Heart right ventricle (tissue), 16 donors: Measurements from ENCODE around the gene NDUFS6. TPM values are rescaled to one million over a fixed set of nuclear protein-coding genes. Genes with fewer than 3 reads are reported as not detected.

ENCODE experiments used
- ATAC-seq, 8 donors: fragments of 200-7000 bp; cut with Tn5 transposase; one replicate each; pipeline ENCODE4 v1.9.1; 2020; ENCODE audit warnings: mild to moderate bottlenecking in 8 of 8, moderate library complexity in 8 of 8, moderate number of reproducible peaks in 1 of 8
- DNase-seq, 2 donors: peaks; one replicate each; pipeline ENCODE4 v3.0.0-alpha.2; 2020
- H3K27ac ChIP-seq, 10 donors: fragments of 200-600 bp; sonication (generic) in 2 of 10; one replicate each; pipeline versions ENCODE4 v1.5.0 to v1.8.0; 2020 to 2022; ENCODE audit warnings: mild to moderate bottlenecking in 3 of 10
- H3K27me3 ChIP-seq, 7 donors: fragments of 200-600 bp; one replicate each; pipeline ENCODE4 v1.8.0; 2021 to 2022; ENCODE audit warnings: mild to moderate bottlenecking in 2 of 7
- H3K36me3 ChIP-seq, 9 donors: fragments of 200-600 bp; sonication (generic) in 1 of 9; one replicate each; pipeline versions ENCODE4 v1.5.0 to v1.8.0; 2020 to 2022; ENCODE audit warnings: mild to moderate bottlenecking in 2 of 9
- H3K4me1 ChIP-seq, 9 donors: fragments of 200-600 bp; sonication (generic) in 1 of 9; one replicate each; pipeline versions ENCODE4 v1.5.0 to v1.8.0; 2020 to 2022; ENCODE audit warnings: mild to moderate bottlenecking in 4 of 9
- H3K4me3 ChIP-seq, 10 donors: fragments of 200-600 bp; sonication (generic) in 2 of 10; one replicate each; pipeline versions ENCODE4 v1.5.0 to v1.8.0; 2020 to 2022; ENCODE audit warnings: mild to moderate bottlenecking in 7 of 10, moderate library complexity in 2 of 10
- H3K9me3 ChIP-seq, 11 donors: fragments of 200-600 bp in 10 of 11; sonication (generic) in 2 of 11; one replicate each; pipeline versions ENCODE4 v1.5.0 to v1.8.0; 2013 to 2022; ENCODE audit warnings: mild to moderate bottlenecking in 2 of 11, control low read depth in 1 of 11, moderate library complexity in 1 of 11
- CTCF ChIP-seq, 9 donors: fragments of 200-600 bp; sonication (generic) in 2 of 9; IDR thresholded peaks; one replicate each; pipeline versions ENCODE4 v1.5.0 to v1.8.0; 2021 to 2022; ENCODE audit warnings: antibody characterized with exemption in 9 of 9, mild to moderate bottlenecking in 5 of 9, moderate library complexity in 1 of 9
- WGBS, 2 donors: extraction: QIAGEN DNeasy Blood & Tissue Kit; methylation state at CpG; one replicate each; pipeline ENCODE4 v1.1.7; 2013; ENCODE audit warnings: inconsistent platforms in 1 of 2; 5-methylcytosine and 5-hydroxymethylcytosine counted together
- intact Hi-C, 10 donors: fragments of 100-400 bp; cut with DNase I; formaldehyde crosslinking; loops; one replicate each; pipeline versions ENCODE4 v1.11.1 to v1.14.2; 2022
- polyA plus RNA-seq, 2 donors: library from polyadenylated mRNA; stranded (reverse); fragments of 200-250 nt; gene quantifications; one replicate each; pipeline ENCODE4 v1.2.3, GENCODE V29; 2013
- total RNA-seq, 10 donors: library from RNA; stranded (reverse); fragmentation: NEBNext Ultra II Directional in 3 of 10; extraction: Animal tissue kit (Norgen Biotek cat#: 25700) in 3 of 10; gene quantifications; one replicate each; pipeline versions ENCODE4 v1.2.1 to v1.2.4, GENCODE V29; 2021 to 2023
- donor health status: Arrhythmogenic right ventricular cardiomyopathy.
- donor health status: ischemic (EF 13 %, LVEDD 7.1; RV severe dilation, severe dysfunction).
- donor health status: healthy with polysubstance abuse.
- donor health status: DM: no; HTN: yes; CAD: no.
- donor health status: DM: no; HTN: no; CAD: no.
- donor health status: ischemic (EF 25% LVEDD 6.9; RV normal size, moderate dysfunction).
- donor health status: ischemic (EF 25% LVEDD 5.7; RV mildly dilated, moderate dysfunction).
- donor health status: healthy.
- donor health status: DM: yes; HTN: yes; CAD: no.
- donor health status: Ischemic cardiomyopathy.
- donor health status: ischemic (EF 35%, LVEDD 5.7; RV mildly dilated, moderate dysfunction).
- donor health status: nonischemic (EF 11% LVEDD 7.7; RV severe dilation, severe dysfunction).
- donor health status: DM: yes; HTN: yes; CAD: no.
- donor health status: PGD.
- donor health status: ischemic (EF 29% LVEDD 5.4; RV normal size, mild dysfunction).
- donor health status: nonischemic (EF 23%, LVEDD 6.1; RV moderate dilation, normal function).

NDUFS6 gene
- total and polyA plus RNA-seq, 12 donors = 60.2 to 198 (median 87.9) TPM

- Histone ChIP-seq H3K27me3 (peaks cover 0 to 37% (median 26%) of the 10 kb centered on the region in 7 donors), H3K36me3 (no peaks in the 10 kb centered on the region), H3K4me3 (no peak overlapping the region), H3K27ac (peak overlapping the region in 2 of 10 donors; percentile 5 to 7), H3K9me3 (no peaks in the 10 kb centered on the region), H3K4me1 (peaks cover 0 to 13% (median 3%) of the 10 kb centered on the region in 9 donors)
- peak; percentile 57 to 88 (median 78) for ATAC-seq
- DNase-seq = peak; percentile 47 to 56
- whole genome bisulfite sequencing, 2 donors = 39 to 52% methylated on average over 7 of the region's 7 CpGs
- no peak for TF ChIP-seq CTCF (IDR thresholded peaks at IDR 0.05)
- intact Hi-C loops = loop anchor here in 1 of 10 donors (2.0 kb wide), 1 partner anchor 22 kb away; the partner anchor contains the start of gene IRX4
Measured at GRCh38 chr5:1860949-1861348, 59.7 kb downstream of the NDUFS6 start.

- H3K36me3 ChIP-seq = no peaks in the 10 kb centered on the region
- no peaks in the 10 kb centered on the region for H3K9me3 ChIP-seq
- TF ChIP-seq CTCF (IDR thresholded peaks at IDR 0.05) = no peak
- ATAC-seq (no peak), DNase-seq (no peak)
- H3K27ac ChIP-seq = no peak overlapping the region
- no peak overlapping the region for H3K4me3 ChIP-seq
- intact Hi-C loops = no loop called here
- 84 to 90% methylated on average over 16 of the region's 16 CpGs for WGBS, 2 donors
- peaks cover 0 to 40% (median 33%) of the 10 kb centered on the region in 7 donors for H3K27me3 ChIP-seq
- peaks cover 0 to 13% (median 3%) of the 10 kb centered on the region in 9 donors for H3K4me1 ChIP-seq
Measured at GRCh38 chr5:1864896-1865440, 63.8 kb downstream of the NDUFS6 start.

- TF ChIP-seq CTCF (IDR thresholded peaks at IDR 0.05) = no peak
- intact Hi-C loops = no loop called here
- Histone ChIP-seq H3K27ac (no peak overlapping the region), H3K36me3 (no peaks in the 10 kb centered on the region), H3K27me3 (peaks cover 0 to 40% (median 33%) of the 10 kb centered on the region in 7 donors), H3K4me1 (peaks cover 0 to 11% (median 3%) of the 10 kb centered on the region in 9 donors), H3K4me3 (no peak overlapping the region), H3K9me3 (no peaks in the 10 kb centered on the region)
- WGBS, 2 donors = 75 to 79% methylated on average over 13 to 14 of the region's 14 CpGs
- DNase-seq (no peak), ATAC-seq (no peak)
Measured at GRCh38 chr5:1865486-1865885, 64.3 kb downstream of the NDUFS6 start.

Other genes starting within 250 kb of the NDUFS6 start
- gene MRPL36, start 1.6 kb upstream of the NDUFS6 start, total RNA-seq = 10 to 100 TPM; 43.4 to 76.9 (median 49.8) TPM
- 100 to 1,000 TPM in 1 of 2 donors, 10 to 100 TPM in 1; 45.5 to 126 TPM for gene MRPL36, start 1.6 kb upstream of the NDUFS6 start, polyA plus RNA-seq
- 10 to 100 TPM in 8 of 10 donors, 1 to 10 TPM in 2; 9.7 to 19.1 (median 11.7) TPM for gene IRX4, start 81.5 kb downstream of the NDUFS6 start, total RNA-seq
- gene IRX4, start 81.5 kb downstream of the NDUFS6 start, polyA plus RNA-seq = 10 to 100 TPM in 1 of 2 donors, 1 to 10 TPM in 1; 6.1 to 10.2 TPM